ENCODE measurements around the gene PKD2. TPM values are rescaled to one million over a fixed set of nuclear protein-coding genes. Genes with fewer than 3 reads are reported as not detected.
"Not testable (repeated sequence)": the region's sequence is repeated elsewhere in the genome, so short reads cannot be mapped to it uniquely, and the experiment has no call there.

Gene PKD2
- total RNA-seq, 4 donors from 2014 or later: 10.8 to 36.7 (median 18.2) TPM

GRCh38 chr4:88015659-88016295, 8.3 kb downstream of the PKD2 start:
- no peak for DNase-seq (ENCODE audit: low spot score in 2 of 2)
- Histone ChIP-seq H3K4me3 (no peak overlapping the region), H3K36me3 (peaks cover 3% of the 10 kb centered on the region), H3K4me1 (peaks cover 35% of the 10 kb centered on the region), H3K9me3 (no peaks in the 10 kb centered on the region), H3K27me3 (no peaks in the 10 kb centered on the region), H3K27ac (no peak overlapping the region)
- WGBS: 95% methylated on average over 10 of the region's 10 CpGs
- TF ChIP-seq POLR2A (IDR thresholded peaks at IDR 0.05): no peak

GRCh38 chr4:88017516-88018297, 10.3 kb downstream of the PKD2 start:
- H3K4me3 ChIP-seq: no peak overlapping the region
- no peak for DNase-seq (ENCODE audit: low spot score in 2 of 2)
- H3K9me3 ChIP-seq: no peaks in the 10 kb centered on the region
- peaks cover 29% of the 10 kb centered on the region for H3K4me1 ChIP-seq
- 61% methylated on average over 7 of the region's 7 CpGs for WGBS
- H3K27ac ChIP-seq: peak overlapping the region; percentile 78
- H3K27me3 ChIP-seq: no peaks in the 10 kb centered on the region
- peaks cover 6% of the 10 kb centered on the region for H3K36me3 ChIP-seq
- TF ChIP-seq POLR2AphosphoS5 (IDR thresholded peaks at IDR 0.05) (peak in 1 of 3 donors; percentile 44), POLR2A (IDR thresholded peaks at IDR 0.05) (no peak), EP300 (IDR thresholded peaks at IDR 0.05) (no peak), CTCF (IDR thresholded peaks at IDR 0.05) (no peak)

- Histone ChIP-seq H3K9me3 (no peaks in the 10 kb centered on the region), H3K36me3 (peaks cover 6% of the 10 kb centered on the region), H3K4me3 (no peak overlapping the region), H3K4me1 (peaks cover 27% of the 10 kb centered on the region), H3K27me3 (no peaks in the 10 kb centered on the region), H3K27ac (peak overlapping the region; percentile 78)
- peak in 1 of 2 donors; percentile 65 for DNase-seq (ENCODE audit: low spot score in 2 of 2)
- no peak for TF ChIP-seq CTCF (IDR thresholded peaks at IDR 0.05)
- no peak for TF ChIP-seq EP300 (IDR thresholded peaks at IDR 0.05)
- TF ChIP-seq POLR2AphosphoS5 (IDR thresholded peaks at IDR 0.05): no peak
- TF ChIP-seq POLR2A (IDR thresholded peaks at IDR 0.05): no peak
- 73% methylated on average over 5 of the region's 5 CpGs for WGBS
Observed at GRCh38 chr4:88018466-88018865, 11.0 kb downstream of the PKD2 start.

- no peak for TF ChIP-seq POLR2A (IDR thresholded peaks at IDR 0.05)
- no peak for TF ChIP-seq POLR2AphosphoS5 (IDR thresholded peaks at IDR 0.05)
- no peak for TF ChIP-seq CTCF (IDR thresholded peaks at IDR 0.05)
- no peak for TF ChIP-seq EP300 (IDR thresholded peaks at IDR 0.05)
- Histone ChIP-seq H3K27me3 (no peaks in the 10 kb centered on the region), H3K36me3 (peaks cover 14% of the 10 kb centered on the region), H3K27ac (no peak overlapping the region), H3K9me3 (peaks cover 10% of the 10 kb centered on the region), H3K4me1 (peaks cover 19% of the 10 kb centered on the region), H3K4me3 (no peak overlapping the region)
- no peak for DNase-seq (ENCODE audit: low spot score in 2 of 2)
Observed at GRCh38 chr4:88021824-88022223, 14.4 kb downstream of the PKD2 start.

- peaks cover 17% of the 10 kb centered on the region for H3K36me3 ChIP-seq
- no peak for TF ChIP-seq POLR2A (IDR thresholded peaks at IDR 0.05)
- TF ChIP-seq CTCF (IDR thresholded peaks at IDR 0.05): no peak
- TF ChIP-seq POLR2AphosphoS5 (IDR thresholded peaks at IDR 0.05): no peak
- no peak for TF ChIP-seq EP300 (IDR thresholded peaks at IDR 0.05)
- peaks cover 15% of the 10 kb centered on the region for H3K4me1 ChIP-seq
- H3K9me3 ChIP-seq: peaks cover 10% of the 10 kb centered on the region
- no peaks in the 10 kb centered on the region for H3K27me3 ChIP-seq
- no peak overlapping the region for H3K4me3 ChIP-seq
- no peak for DNase-seq (ENCODE audit: low spot score in 2 of 2)
- H3K27ac ChIP-seq: no peak overlapping the region
Observed at GRCh38 chr4:88022289-88022688, 14.9 kb downstream of the PKD2 start.

- not testable (repeated sequence) for DNase-seq (ENCODE audit: low spot score in 2 of 2); H3K27ac ChIP-seq; H3K4me3 ChIP-seq
Observed at GRCh38 chr4:88025868-88026661, 18.6 kb downstream of the PKD2 start.

More at GRCh38 chr4:88025868-88026661, 18.6 kb downstream of the PKD2 start:
- not testable (repeated sequence) for H3K9me3 ChIP-seq, H3K27me3 ChIP-seq, H3K4me1 ChIP-seq
- H3K36me3 ChIP-seq: peaks cover 15% of the 10 kb centered on the region
- WGBS: 96% methylated on average over 6 of the region's 6 CpGs
